RCC 7860 (cell line): Measurements from ENCODE around the gene PRDM7.
A peak's percentile ranks its signal among the peaks of the same experiment; 100 is the strongest.
"Not testable (repeated sequence)": the region's sequence is repeated elsewhere in the genome, so short reads cannot be mapped to it uniquely, and the experiment has no call there.

Experiments used
- DNase-seq: peaks from one replicate; pipeline ENCODE4 v3.0.0-alpha.2; 2015; ENCODE audit warnings: low spot score
- FAIRE-seq: peaks from 2 replicates; lab custom pipeline; 2012; peaks lifted over from hg19 to GRCh38; lab: Jason Lieb, UNC

Gene PRDM7

DNA sequence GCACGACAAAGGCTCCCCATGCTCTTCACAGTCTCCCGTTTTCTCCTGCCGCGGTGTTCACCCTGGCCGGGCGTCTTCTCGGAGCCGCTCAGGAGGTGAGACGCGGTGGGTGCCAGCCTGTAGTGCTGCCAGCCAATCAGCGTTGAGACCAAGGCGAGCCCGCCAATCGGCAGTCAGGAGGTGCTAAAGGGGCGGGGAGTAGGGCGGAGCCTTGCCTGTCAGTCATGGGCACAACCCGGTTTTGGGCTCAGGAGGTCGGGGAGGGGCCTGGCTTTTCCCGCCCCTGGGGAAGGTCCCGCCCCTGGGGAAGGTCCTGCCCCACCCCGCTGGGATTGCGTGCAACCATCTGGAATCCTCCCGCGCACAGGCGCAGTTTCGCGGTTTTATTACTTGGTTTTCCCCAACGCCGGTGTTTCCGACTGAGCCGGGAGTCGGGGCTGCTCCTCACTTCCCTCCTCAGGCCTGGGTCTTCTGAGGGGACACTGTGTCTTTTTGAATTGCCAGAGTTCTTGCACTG lies at the start of gene PRDM7:
Gene PRDM7 (minus strand): TSS at position 92 of the 517 bp plus-strand sequence. CDS start 1,421 bp downstream, outside the sequence.
- FAIRE-seq = peak; percentile 33

DNA sequence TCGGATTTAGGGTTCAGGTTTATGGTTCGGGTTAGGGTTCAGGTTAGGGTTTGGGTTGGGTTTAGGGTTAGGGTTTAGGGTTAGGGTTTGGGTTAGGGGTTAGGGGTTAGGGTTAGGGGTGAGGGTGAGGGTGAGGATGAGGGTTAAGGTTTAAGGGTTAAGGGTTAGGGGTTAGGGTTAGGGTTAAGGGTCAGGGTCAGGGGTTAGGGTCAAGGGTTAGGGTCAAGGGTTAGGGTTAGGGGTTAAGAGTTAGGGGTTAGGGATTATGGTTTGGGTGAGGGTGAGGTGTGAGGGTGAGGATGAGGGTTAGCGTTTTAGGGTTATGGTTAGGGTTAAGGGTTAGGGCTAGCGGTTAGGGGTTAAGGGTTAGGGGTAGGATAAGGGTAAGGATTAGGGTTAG lies 44.7 kb upstream of the PRDM7 start:
- FAIRE-seq = not testable (repeated sequence)

More for the DNA sequence above, at the start of gene PRDM7:
- peak; percentile 79 for DNase-seq

DNA sequence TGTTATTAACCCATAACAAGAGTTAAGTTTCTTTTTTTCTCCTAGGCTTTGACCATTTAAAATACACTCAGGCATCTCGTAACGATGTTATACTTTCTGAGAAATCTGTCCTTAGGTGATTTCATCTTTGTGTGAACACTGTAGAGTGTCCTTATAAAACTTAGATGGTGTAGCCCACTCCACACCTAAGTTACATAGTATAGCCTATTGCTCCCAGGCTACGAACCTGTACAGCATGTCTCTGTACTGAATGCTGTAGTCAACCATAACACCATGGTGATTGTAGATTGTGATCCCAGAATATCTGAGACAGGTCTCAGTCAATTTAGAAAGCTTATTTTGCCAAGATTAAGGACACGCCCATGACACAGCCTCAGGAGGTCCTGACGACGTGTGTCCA lies 30.5 kb upstream of the PRDM7 start:
- not testable (repeated sequence) for FAIRE-seq, DNase-seq

More for the DNA sequence above, 44.7 kb upstream of the PRDM7 start:
- not testable (repeated sequence) for DNase-seq

DNA sequence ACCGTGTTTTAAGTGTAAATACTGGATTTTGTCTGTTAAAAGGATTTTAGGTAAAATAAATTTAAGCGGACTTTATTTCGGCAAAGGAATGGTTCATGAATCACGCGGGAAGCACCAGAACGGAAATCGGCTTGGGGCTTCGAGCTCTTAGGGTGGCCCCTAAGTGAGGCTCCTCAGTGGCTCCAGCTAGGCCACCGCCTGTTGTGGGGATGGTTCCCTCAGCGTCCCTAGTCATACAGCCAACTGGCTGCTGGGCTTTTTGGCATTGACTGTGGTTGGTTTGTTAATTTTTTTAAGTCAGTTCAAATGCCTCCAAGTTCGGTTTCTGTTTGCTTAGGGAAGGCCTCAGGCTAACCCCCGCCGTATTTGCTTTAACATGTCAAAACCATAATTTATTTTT lies 29.9 kb upstream of the PRDM7 start:
- FAIRE-seq, DNase-seq: not testable (repeated sequence)

DNA sequence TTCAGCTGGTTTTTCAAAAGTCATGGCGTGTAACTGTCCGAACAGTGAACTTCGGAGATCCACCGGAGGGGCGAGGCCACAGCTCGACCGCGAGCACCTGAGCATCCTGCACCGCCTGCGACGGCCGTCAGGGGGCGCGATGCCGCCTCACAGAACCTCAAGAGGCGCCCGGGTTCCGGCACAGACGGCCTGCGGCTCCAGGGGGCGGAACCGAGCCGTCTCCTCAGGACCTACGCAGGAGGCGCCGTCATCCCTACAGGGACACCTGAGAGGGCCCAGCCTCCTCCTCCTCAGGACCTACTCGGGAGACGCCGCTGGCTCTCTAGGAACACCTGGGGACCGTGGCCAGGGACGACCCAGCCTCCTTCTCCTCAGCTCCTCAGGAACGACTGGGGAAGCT lies 29.1 kb upstream of the PRDM7 start:
- DNase-seq, FAIRE-seq: not testable (repeated sequence)

DNA sequence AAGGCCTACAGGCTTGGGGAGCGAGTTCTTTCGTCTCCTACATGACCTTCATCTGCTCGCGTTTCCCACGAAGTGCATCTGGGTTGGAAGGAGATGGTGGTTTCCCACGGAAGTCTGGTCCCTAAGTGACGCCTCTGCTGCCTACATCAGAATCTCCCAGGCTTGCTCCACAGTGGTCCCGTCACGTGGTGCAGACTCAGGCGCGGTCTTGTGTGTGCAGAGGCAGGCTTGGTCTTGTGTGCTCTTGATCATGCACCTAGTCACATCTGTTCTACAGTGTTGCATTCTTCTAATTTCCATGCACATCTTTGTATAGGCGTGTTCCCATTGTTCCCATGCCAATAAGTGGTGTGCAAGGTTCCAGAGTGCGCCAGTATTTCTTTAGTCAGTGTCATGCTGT lies 27.6 kb upstream of the PRDM7 start:
- not testable (repeated sequence) for FAIRE-seq, DNase-seq

DNA sequence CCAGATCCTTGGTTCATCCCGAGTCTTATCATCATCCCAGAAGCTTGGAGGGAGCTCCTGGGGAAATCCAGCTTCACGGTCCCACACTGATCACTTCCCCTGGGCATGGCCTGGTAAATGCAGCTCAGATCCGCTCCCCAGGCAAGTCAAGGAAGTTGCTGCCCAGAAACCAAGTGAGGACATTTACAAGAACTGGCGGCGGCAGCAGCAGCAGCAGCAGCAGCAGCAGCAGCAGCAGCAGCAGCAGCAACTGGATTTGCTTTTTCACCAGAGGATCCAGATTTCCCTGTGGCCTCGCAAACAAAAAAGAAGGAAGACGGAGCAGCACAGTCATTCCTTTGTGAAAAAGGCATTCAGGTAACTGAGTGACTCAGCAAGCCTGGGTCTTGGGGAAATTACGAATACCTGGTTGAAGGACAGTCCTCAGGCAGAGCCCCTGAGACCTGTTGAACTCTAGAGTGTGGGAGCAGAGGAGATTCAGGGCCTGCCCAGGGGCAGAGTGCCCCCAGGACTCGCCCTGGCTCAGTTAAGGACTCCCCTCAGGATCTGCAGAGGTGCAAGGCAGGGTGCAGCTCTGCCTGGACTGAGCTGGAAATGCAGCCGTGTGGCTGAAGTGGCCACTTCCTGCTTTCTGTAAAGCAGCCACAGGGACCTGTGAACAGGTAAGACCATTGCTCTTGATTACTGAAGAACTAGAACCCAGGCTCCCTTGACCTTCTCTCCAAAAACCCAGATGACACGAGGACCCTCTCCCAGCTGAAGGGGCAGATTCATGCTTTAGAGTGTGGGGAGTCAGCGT lies 25.2 kb upstream of the PRDM7 start:
- not testable (repeated sequence) for FAIRE-seq, DNase-seq

DNA sequence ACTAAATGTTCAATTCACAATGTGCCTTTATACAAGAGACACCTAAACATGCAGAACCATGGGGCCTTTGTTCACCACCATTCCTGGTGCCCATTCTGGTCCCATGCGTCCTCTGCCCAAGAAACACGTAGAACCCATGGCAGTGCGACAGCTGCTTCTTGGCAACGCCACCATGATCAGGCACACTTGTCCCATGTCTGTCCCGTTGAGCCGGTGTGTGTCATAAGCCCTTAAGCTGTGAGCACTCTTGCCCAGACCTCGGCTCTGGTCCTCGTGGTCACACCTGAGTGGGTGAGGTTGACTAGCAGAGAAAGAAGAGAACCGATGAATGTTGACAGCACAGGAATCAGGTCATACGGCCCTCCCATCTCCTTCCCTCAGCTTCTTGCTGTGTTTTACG lies 24.2 kb upstream of the PRDM7 start:
- DNase-seq, FAIRE-seq: not testable (repeated sequence)

DNA sequence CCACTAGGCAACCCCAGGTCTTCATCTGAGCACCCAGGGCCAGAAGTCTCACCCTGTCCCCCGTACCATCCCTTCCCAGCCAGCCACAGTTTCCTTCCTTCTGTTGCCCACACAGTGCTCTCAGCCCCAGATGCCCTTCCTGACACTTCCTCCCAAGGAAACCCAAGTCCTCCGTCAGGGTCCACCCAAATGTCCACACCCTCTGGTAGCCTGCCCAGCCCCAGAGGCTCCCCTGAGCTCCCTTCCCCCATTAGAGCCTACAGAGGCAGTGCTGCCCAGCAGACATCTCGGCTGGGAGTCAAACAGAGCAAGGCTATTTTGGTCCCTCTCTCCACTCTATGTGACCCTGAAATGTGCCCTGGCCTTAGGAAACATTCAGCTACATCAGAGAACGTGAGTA lies 23.7 kb upstream of the PRDM7 start:
- FAIRE-seq = not testable (repeated sequence)

DNA sequence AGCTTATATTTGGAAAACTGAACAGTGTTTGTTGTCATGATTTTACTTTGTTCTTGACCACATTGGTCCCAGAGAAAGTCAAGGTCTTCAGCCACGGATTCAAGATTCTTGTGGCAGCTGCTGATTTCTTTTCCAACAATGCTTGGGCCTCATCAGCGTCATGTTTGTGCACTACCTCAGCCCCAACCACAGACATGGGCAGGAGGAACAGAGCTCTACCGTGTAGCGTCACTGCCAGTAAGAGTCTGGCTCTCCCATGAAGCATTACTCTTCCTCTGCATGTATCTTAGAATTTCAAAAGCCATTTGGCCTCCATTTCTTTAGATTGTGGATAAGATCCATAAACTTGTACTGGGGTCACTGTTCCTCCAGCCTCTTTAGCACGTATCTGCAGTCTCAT lies 23.1 kb upstream of the PRDM7 start:
- DNase-seq, FAIRE-seq: not testable (repeated sequence)

More for the DNA sequence above, 23.7 kb upstream of the PRDM7 start:
- not testable (repeated sequence) for DNase-seq

DNA sequence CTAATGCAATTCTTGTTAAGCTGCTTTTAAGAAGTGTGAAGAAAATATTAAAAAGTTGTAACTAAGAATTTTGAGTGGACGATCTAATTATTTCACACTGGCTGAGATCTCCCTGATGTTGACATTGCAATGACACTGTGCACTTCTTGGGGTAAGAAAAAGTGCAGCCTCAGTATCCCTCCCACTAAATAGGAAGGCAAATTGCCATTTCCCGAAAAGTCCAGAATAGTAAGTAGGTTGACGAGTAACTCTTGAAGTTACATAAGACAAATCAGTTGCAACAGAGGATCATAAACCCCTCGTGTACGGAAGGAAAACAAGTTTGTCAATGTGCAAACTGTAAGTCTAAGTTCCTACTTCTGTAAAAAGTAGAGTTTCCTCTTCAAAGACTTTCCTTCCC lies 21.8 kb upstream of the PRDM7 start:
- FAIRE-seq = not testable (repeated sequence)

DNA sequence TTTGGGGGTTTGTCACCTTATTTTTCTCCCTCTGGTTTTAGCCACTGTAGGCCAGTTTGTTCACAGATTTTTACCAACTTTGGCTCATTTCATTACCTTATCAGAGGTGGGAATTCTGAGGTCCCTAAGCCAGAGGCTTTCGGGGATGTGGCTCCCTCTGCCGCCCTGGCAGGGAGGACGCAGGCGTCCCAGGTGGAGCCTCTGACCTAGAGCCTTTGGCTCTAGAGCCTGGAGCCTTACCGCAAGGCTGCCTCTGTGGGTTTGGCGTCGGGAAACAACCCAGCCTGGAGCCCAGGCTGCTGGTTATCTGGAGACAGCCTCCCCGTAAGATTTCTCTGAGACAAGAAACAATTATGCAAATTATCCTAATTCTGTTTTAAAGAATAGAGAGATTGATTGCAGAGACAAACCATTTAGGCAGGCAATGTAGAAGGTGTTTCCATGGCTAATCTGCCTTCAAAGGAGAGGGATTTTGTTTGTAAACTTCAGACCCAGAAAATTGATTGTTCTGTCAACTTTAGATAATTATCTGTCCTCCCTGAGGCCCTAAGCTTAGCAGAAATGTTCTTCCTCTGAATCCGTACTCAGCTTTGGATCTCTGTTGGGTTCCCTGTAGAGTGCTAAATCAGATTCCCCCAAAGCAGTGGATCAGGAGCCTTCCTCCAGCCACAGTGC lies 20.0 kb upstream of the PRDM7 start:
- not testable (repeated sequence) for FAIRE-seq, DNase-seq

More for the DNA sequence above, 21.8 kb upstream of the PRDM7 start:
- not testable (repeated sequence) for DNase-seq

DNA sequence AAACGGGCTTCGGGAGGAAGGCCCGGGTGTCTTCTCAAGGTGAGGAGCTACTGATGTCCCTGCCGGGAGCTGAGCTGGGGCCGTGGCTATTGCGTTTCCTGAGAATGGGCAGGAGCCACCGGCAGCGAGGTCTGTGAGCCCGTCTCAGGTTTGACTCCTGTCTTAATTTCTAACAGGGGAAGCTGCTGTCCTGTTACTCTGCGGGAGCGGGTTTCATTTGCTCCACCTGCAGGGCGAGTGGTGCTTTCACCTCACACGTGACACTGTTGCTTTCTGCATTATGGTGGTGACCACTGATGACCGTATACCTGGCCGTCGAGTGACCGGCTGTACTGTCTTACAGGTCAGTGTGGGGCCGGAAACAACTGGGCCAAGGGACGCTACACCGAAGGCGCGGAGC lies 17.7 kb upstream of the PRDM7 start:
- FAIRE-seq = not testable (repeated sequence)

DNA sequence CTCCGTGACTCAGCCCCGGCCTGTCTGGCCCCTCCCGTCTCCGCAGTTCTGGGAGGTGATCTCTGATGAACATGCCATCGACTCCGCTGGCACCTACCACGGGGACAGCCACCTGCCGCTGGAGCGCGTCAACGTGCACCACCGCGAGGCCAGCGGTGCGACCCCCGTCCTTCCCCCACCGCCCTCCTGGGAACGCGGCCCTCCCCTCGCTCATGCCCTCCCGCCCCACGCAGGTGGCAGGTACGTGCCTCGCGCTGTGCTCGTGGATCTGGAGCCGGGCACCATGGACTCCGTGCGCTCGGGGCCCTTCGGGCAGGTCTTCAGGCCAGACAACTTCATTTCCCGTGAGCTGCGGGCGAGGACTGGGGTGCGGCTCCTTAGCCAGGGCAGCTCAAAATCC lies 17.2 kb upstream of the PRDM7 start:
- DNase-seq, FAIRE-seq: not testable (repeated sequence)

More for the DNA sequence above, 17.7 kb upstream of the PRDM7 start:
- not testable (repeated sequence) for DNase-seq

DNA sequence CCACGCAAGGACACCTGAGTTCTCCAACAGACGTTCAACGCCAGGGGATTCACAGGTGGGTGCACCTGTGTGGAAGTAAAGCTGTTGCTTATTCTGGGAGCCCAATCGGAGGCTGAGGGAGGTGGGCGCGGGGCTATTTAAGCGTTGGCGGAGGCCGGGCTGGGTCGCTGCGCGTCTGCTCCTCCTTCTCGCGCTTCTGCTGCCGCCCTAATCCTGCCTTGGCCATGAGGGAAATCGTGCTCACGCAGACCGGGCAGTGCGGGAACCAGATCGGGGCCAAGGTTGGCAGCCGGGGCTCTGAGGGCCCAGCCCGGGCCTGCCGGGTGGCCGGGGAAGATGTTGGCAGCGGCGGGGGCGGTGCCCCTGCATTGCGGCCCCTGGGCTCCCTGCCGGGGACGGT lies 16.7 kb upstream of the PRDM7 start:
- not testable (repeated sequence) for FAIRE-seq, DNase-seq

DNA sequence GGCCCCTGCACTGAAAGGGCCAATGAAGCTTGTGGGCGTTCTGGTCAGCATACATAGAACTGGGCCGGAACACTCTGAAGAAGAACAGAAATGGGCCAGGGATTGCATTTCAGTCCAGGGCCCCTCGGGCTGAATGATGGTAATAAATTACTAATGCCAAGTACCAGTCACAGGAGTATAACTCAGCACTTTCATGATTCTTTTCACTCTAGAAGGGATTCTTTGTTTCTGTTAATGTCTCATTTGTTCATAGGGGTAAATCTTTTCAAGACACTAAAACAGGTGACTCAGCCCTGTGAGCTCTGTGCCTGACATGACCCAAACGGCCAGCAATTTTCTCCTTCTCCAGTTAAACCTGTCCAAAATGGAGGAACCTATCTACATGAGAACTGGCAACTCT lies 15.7 kb upstream of the PRDM7 start:
- not testable (repeated sequence) for DNase-seq, FAIRE-seq

DNA sequence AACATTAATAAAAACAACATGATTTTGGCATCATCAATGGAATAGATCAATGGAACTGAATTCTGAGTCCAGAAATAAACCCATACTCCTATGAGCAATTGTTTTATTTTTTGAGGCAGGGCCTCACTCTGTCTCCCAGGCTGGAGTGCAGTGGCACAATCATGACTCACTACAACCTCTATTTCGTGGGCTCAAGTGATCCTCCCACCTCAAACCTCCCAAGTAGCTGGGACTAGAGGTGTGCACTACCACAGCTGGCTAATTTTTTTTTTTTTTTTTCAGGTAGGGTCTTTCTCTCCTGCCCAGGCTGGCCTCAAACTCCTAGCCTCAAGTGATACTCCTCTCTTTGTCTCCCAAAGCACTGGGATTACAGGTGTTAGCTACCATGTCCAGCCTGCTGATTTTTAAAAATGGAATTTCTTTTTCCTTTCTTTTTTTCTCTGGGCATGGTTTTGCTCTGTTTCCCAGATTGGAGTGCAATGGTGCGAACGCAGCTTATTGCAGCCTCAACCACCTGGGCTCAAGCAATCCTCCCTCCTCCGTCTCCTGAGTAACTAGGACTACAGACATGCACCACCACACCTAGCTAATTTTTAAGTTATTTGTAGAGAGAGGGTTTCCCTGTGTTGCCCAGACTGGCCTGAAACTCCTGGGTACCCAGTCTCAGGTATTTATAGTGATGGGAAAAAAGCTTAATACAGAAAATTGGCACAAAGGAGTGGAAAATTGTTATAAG lies 7.3 kb upstream of the PRDM7 start:
- DNase-seq (no peak), FAIRE-seq (no peak)

DNA sequence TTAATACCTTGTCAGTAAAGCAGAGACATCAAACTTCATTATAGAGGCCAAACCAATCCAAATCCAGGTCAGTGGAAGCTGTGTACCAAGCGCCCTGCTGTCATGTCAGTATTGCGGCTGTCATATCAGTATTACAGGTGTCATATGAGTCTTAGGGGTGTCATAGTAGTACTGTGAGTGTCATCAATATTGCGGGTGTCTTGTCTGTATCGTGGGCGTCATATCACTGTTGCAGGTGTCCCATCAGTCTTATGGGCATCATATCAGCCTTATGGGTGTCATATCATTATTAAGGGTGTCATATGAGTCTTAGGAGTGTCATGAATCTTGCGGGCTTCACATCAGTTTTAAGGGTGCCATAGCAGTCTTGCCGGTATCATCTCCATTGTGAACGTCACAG lies 6.0 kb upstream of the PRDM7 start:
- FAIRE-seq (no peak), DNase-seq (no peak)

DNA sequence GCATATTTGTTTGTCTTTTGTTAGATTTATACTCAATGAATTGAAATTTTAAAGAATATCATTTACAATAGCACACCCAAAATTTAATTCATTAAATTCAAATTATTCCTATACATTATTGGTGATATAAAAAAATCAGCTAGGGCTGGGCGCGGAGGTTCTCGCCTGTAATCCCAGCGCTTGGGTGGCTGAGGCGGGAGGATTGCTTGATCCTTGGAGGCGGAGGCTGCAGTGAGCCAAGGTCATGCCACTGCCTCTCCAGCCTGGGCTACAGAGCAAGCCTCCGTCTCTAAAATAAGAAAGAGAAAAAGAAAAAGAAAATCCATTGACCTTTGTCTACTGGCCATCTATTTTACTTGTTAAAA lies 4.5 kb upstream of the PRDM7 start:
- no peak for FAIRE-seq
- no peak for DNase-seq

DNA sequence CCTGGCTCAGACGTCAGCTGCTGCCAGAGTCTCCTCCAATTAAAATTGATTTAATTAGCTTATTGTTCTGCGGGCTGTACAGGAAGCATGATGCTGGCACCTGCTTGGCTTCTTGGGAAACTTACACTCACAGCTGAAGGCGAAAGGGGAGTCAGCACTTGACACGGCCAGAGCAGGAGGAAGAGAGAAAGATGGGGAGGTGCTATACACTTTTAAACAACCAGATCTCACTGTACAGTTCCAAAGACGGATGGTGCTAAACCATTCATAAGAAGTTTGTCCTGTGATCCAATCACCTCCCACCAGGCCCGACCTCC lies 1.4 kb upstream of the PRDM7 start:
- FAIRE-seq = no peak
- DNase-seq = no peak
